Activated naive CD8-positive, alpha-beta T cell treated with anti-CD3 and anti-CD28 coated beads, Interleukin-2, amount 10 ng/mL, durations not matched to agents 7 days and 5 days (primary cell): ENCODE data around the gene HMGCLL1. TPM values are rescaled to one million over a fixed set of nuclear protein-coding genes. Genes with fewer than 3 reads are reported as not detected.

Experiments used
- ATAC-seq: fragments of 150-1000 bp; cut with Tn5 transposase; one replicate; pipeline ENCODE4 v1.10.0; 2021; ENCODE audit warnings: low read depth, moderate library complexity
- POLR2A ChIA-PET: fragments of 350-600 bp; sonication (Branson Sonifier 250); formaldehyde crosslinking; loops from one replicate; lab custom pipeline; 2021; ENCODE audit warnings: antibody characterized with exemption; lab: Charles Lee
- DNase-seq: peaks from one replicate; pipeline ENCODE4 v3.0.0; 2021
- H3K27ac Mint-ChIP-seq: one replicate; pipeline ENCODE4 v1.8.0; 2022; ENCODE audit warnings: mild to moderate bottlenecking, mixed read lengths
- H3K27me3 Mint-ChIP-seq: one replicate; pipeline ENCODE4 v1.8.0; 2022; ENCODE audit warnings: mild to moderate bottlenecking, moderate library complexity, mixed read lengths
- H3K36me3 Mint-ChIP-seq: one replicate; pipeline ENCODE4 v1.8.0; 2021; ENCODE audit warnings: mild to moderate bottlenecking, mixed read lengths
- H3K4me1 Mint-ChIP-seq: one replicate; pipeline ENCODE4 v1.8.0; 2021; ENCODE audit warnings: mixed read lengths
- H3K4me3 Mint-ChIP-seq: one replicate; pipeline ENCODE4 v1.8.0; 2022; ENCODE audit warnings: mild to moderate bottlenecking, moderate library complexity, mixed read lengths
- H3K9me3 Mint-ChIP-seq: one replicate; pipeline ENCODE4 v1.8.0; 2021; ENCODE audit warnings: mixed read lengths
- total RNA-seq, 2 experiments: library from RNA; stranded (reverse); gene quantifications; one replicate each; pipeline ENCODE4 v1.2.3, GENCODE V29; 2021

HMGCLL1 gene
- total RNA-seq, 2 experiments from 2014 or later = not detected

- no peak overlapping the region for H3K4me3 Mint-ChIP-seq
- no peak overlapping the region for H3K27ac Mint-ChIP-seq
- H3K27me3 Mint-ChIP-seq = no peaks in the 10 kb centered on the region
- H3K9me3 Mint-ChIP-seq = peaks cover 2% of the 10 kb centered on the region
- no peaks in the 10 kb centered on the region for H3K4me1 Mint-ChIP-seq
- no peak for DNase-seq
- POLR2A ChIA-PET = no interaction called here
- H3K36me3 Mint-ChIP-seq = no peaks in the 10 kb centered on the region
- no peak for ATAC-seq
Measured at GRCh38 chr6:55512904-55513303, 66.1 kb downstream of the HMGCLL1 start.

- POLR2A ChIA-PET = no interaction called here
- Mint-ChIP-seq H3K4me3 (no peak overlapping the region), H3K36me3 (no peaks in the 10 kb centered on the region), H3K4me1 (no peaks in the 10 kb centered on the region), H3K9me3 (peaks cover 2% of the 10 kb centered on the region), H3K27ac (no peak overlapping the region), H3K27me3 (no peaks in the 10 kb centered on the region)
- no peak for DNase-seq
- ATAC-seq = no peak
Measured at GRCh38 chr6:55511122-55511800, 67.7 kb downstream of the HMGCLL1 start.

GRCh38 chr6:55499591-55499990 is 79.4 kb downstream of the HMGCLL1 start:
- POLR2A ChIA-PET = no interaction called here

GRCh38 chr6:55497694-55498093 is 81.3 kb downstream of the HMGCLL1 start:
- ATAC-seq (no peak), DNase-seq (no peak)
- H3K27ac Mint-ChIP-seq = no peak overlapping the region
- H3K36me3 Mint-ChIP-seq = no peaks in the 10 kb centered on the region
- H3K9me3 Mint-ChIP-seq = peaks cover 5% of the 10 kb centered on the region
- H3K4me3 Mint-ChIP-seq = no peak overlapping the region
- POLR2A ChIA-PET = no interaction called here
- H3K27me3 Mint-ChIP-seq = no peaks in the 10 kb centered on the region
- no peaks in the 10 kb centered on the region for H3K4me1 Mint-ChIP-seq

More at GRCh38 chr6:55499591-55499990, 79.4 kb downstream of the HMGCLL1 start:
- Mint-ChIP-seq H3K36me3 (no peaks in the 10 kb centered on the region), H3K4me3 (no peak overlapping the region), H3K27me3 (no peaks in the 10 kb centered on the region), H3K9me3 (peaks cover 2% of the 10 kb centered on the region), H3K27ac (no peak overlapping the region), H3K4me1 (no peaks in the 10 kb centered on the region)
- no peak for ATAC-seq
- no peak for DNase-seq

- no peaks in the 10 kb centered on the region for H3K4me1 Mint-ChIP-seq
- no peak overlapping the region for H3K27ac Mint-ChIP-seq
- no peak for DNase-seq
- H3K27me3 Mint-ChIP-seq = no peaks in the 10 kb centered on the region
- peaks cover 7% of the 10 kb centered on the region for H3K9me3 Mint-ChIP-seq
- no peaks in the 10 kb centered on the region for H3K36me3 Mint-ChIP-seq
- H3K4me3 Mint-ChIP-seq = no peak overlapping the region
- no peak for ATAC-seq
- POLR2A ChIA-PET = no interaction called here
Measured at GRCh38 chr6:55496201-55496600, 82.8 kb downstream of the HMGCLL1 start.

GRCh38 chr6:55495277-55495676 is 83.7 kb downstream of the HMGCLL1 start:
- no peaks in the 10 kb centered on the region for H3K4me1 Mint-ChIP-seq
- H3K36me3 Mint-ChIP-seq = no peaks in the 10 kb centered on the region
- H3K9me3 Mint-ChIP-seq = peaks cover 7% of the 10 kb centered on the region
- no peak for DNase-seq
- POLR2A ChIA-PET = no interaction called here
- H3K27ac Mint-ChIP-seq = no peak overlapping the region
- H3K27me3 Mint-ChIP-seq = no peaks in the 10 kb centered on the region
- ATAC-seq = no peak
- H3K4me3 Mint-ChIP-seq = no peak overlapping the region

GRCh38 chr6:55494411-55494810 is 84.6 kb downstream of the HMGCLL1 start:
- H3K4me3 Mint-ChIP-seq = no peak overlapping the region
- no peaks in the 10 kb centered on the region for H3K36me3 Mint-ChIP-seq
- no peak for ATAC-seq
- POLR2A ChIA-PET = no interaction called here
- no peak overlapping the region for H3K27ac Mint-ChIP-seq
- DNase-seq = no peak
- peaks cover 9% of the 10 kb centered on the region for H3K9me3 Mint-ChIP-seq
- H3K4me1 Mint-ChIP-seq = no peaks in the 10 kb centered on the region
- H3K27me3 Mint-ChIP-seq = no peaks in the 10 kb centered on the region

- Mint-ChIP-seq H3K4me3 (no peak overlapping the region), H3K36me3 (no peaks in the 10 kb centered on the region), H3K4me1 (no peaks in the 10 kb centered on the region), H3K9me3 (peaks cover 9% of the 10 kb centered on the region), H3K27me3 (no peaks in the 10 kb centered on the region), H3K27ac (no peak overlapping the region)
- POLR2A ChIA-PET = no interaction called here
- ATAC-seq (no peak), DNase-seq (no peak)
Measured at GRCh38 chr6:55492259-55492658, 86.7 kb downstream of the HMGCLL1 start.

GRCh38 chr6:55490871-55491270 is 88.1 kb downstream of the HMGCLL1 start:
- POLR2A ChIA-PET = no interaction called here
- no peak overlapping the region for H3K27ac Mint-ChIP-seq

GRCh38 chr6:55474382-55474781 is 104.6 kb downstream of the HMGCLL1 start:
- DNase-seq (no peak), ATAC-seq (no peak)
- POLR2A ChIA-PET = no interaction called here
- H3K27me3 Mint-ChIP-seq = no peaks in the 10 kb centered on the region
- H3K9me3 Mint-ChIP-seq = no peaks in the 10 kb centered on the region
- no peaks in the 10 kb centered on the region for H3K4me1 Mint-ChIP-seq
- H3K4me3 Mint-ChIP-seq = no peak overlapping the region
- no peaks in the 10 kb centered on the region for H3K36me3 Mint-ChIP-seq
- H3K27ac Mint-ChIP-seq = no peak overlapping the region

More at GRCh38 chr6:55490871-55491270, 88.1 kb downstream of the HMGCLL1 start:
- DNase-seq = no peak
- Mint-ChIP-seq H3K27me3 (no peaks in the 10 kb centered on the region), H3K4me1 (no peaks in the 10 kb centered on the region), H3K9me3 (peaks cover 9% of the 10 kb centered on the region), H3K4me3 (no peak overlapping the region), H3K36me3 (no peaks in the 10 kb centered on the region)
- ATAC-seq = no peak

- Mint-ChIP-seq H3K27me3 (no peaks in the 10 kb centered on the region), H3K9me3 (no peaks in the 10 kb centered on the region), H3K27ac (no peak overlapping the region), H3K4me3 (no peak overlapping the region), H3K36me3 (no peaks in the 10 kb centered on the region), H3K4me1 (no peaks in the 10 kb centered on the region)
- DNase-seq = no peak
- ATAC-seq = no peak
- POLR2A ChIA-PET = no interaction called here
Measured at GRCh38 chr6:55473722-55474121, 105.3 kb downstream of the HMGCLL1 start.

GRCh38 chr6:55469951-55470366 is 109.0 kb downstream of the HMGCLL1 start:
- POLR2A ChIA-PET = no interaction called here
- no peaks in the 10 kb centered on the region for H3K36me3 Mint-ChIP-seq
- H3K27me3 Mint-ChIP-seq = no peaks in the 10 kb centered on the region
- no peak overlapping the region for H3K4me3 Mint-ChIP-seq
- H3K9me3 Mint-ChIP-seq = no peaks in the 10 kb centered on the region
- DNase-seq (no peak), ATAC-seq (no peak)
- H3K4me1 Mint-ChIP-seq = no peaks in the 10 kb centered on the region
- H3K27ac Mint-ChIP-seq = no peak overlapping the region

GRCh38 chr6:55456016-55456415 is 123.0 kb downstream of the HMGCLL1 start:
- H3K27me3 Mint-ChIP-seq = no peaks in the 10 kb centered on the region
- peaks cover 3% of the 10 kb centered on the region for H3K9me3 Mint-ChIP-seq
- POLR2A ChIA-PET = no interaction called here
- DNase-seq = no peak
- H3K4me1 Mint-ChIP-seq = no peaks in the 10 kb centered on the region
- no peak overlapping the region for H3K27ac Mint-ChIP-seq
- no peak for ATAC-seq
- no peaks in the 10 kb centered on the region for H3K36me3 Mint-ChIP-seq
- no peak overlapping the region for H3K4me3 Mint-ChIP-seq

GRCh38 chr6:55450005-55450404 is 129.0 kb downstream of the HMGCLL1 start:
- POLR2A ChIA-PET = no interaction called here
- Mint-ChIP-seq H3K27ac (no peak overlapping the region), H3K4me3 (no peak overlapping the region), H3K9me3 (peaks cover 3% of the 10 kb centered on the region), H3K27me3 (no peaks in the 10 kb centered on the region), H3K4me1 (no peaks in the 10 kb centered on the region), H3K36me3 (no peaks in the 10 kb centered on the region)
- ATAC-seq (no peak), DNase-seq (no peak)
